ENCODE measurements around the gene CCDC73.

The CCDC73 gene

GRCh38 chr11:32794439-32794838, at the start of gene CCDC73:
Gene CCDC73 (minus strand): TSS chr11:32794662. CDS start chr11:32760243, 34,419 bp downstream.
- DNase-seq (ENCODE audit: low read depth): no peak
- no peak for TF ChIP-seq CTCF (IDR thresholded peaks at IDR 0.05; ENCODE audit: insufficient read depth, low read depth, low read length, missing control alignments)
- no peak within 1 kb of the TSS for H3K4me3 ChIP-seq (ENCODE audit: low read length)

GRCh38 chr11:32843544-32843943, 49.1 kb upstream of the CCDC73 start:
- no peak overlapping the region for H3K4me3 ChIP-seq (ENCODE audit: low read length)
- TF ChIP-seq CTCF (IDR thresholded peaks at IDR 0.05; ENCODE audit: insufficient read depth, low read depth, low read length, missing control alignments): no peak
- no peak for DNase-seq (ENCODE audit: low read depth)

GRCh38 chr11:32840587-32840986, 46.1 kb upstream of the CCDC73 start:
- no peak for TF ChIP-seq CTCF (IDR thresholded peaks at IDR 0.05; ENCODE audit: insufficient read depth, low read depth, low read length, missing control alignments)

GRCh38 chr11:32839308-32839707, 44.8 kb upstream of the CCDC73 start:
- TF ChIP-seq CTCF (IDR thresholded peaks at IDR 0.05; ENCODE audit: insufficient read depth, low read depth, low read length, missing control alignments): no peak
- peak; percentile 48 for DNase-seq (ENCODE audit: low read depth)
- peak overlapping the region; percentile 28 for H3K4me3 ChIP-seq (ENCODE audit: low read length)

More at GRCh38 chr11:32840587-32840986, 46.1 kb upstream of the CCDC73 start:
- no peak overlapping the region for H3K4me3 ChIP-seq (ENCODE audit: low read length)
- no peak for DNase-seq (ENCODE audit: low read depth)

DNA sequence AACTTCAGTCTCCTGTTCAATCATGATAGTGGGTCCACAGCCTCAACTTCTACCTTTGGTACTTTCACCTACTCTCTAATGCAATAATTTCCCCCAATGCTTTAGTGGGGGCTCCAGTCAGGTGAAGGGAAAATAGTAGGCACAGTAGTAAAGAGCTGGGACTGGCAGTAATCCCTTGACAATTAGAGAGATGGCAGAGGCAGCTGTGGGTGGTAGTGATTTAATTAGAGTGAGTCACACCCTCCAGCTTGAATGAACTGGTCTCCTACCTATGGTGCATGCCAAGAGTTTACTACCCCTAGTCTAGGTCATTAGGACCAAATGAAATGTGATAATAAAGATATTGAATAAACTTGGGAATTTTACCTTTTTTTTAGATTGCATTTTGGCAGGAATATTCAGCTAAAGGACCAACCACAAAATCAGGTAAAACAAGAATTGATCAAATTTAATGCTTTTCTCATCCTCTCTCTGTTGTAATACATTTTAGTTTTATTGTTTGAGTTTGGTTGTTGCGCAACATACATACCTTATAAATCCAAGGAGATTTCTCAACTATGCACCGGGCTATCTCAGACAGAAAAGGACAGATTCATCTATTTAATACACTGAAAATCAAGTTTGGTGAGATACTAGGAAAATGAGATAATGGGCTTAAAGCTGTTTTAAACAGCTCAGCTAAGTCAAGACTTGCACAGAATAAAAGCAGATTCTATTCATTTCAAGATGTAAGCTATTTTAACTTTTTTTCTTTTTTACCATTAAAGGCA, 44.2 kb upstream of the CCDC73 start:
- DNase-seq (ENCODE audit: low read depth): peak; percentile 94
- TF ChIP-seq CTCF (IDR thresholded peaks at IDR 0.05; ENCODE audit: insufficient read depth, low read depth, low read length, missing control alignments): no peak

DNA sequence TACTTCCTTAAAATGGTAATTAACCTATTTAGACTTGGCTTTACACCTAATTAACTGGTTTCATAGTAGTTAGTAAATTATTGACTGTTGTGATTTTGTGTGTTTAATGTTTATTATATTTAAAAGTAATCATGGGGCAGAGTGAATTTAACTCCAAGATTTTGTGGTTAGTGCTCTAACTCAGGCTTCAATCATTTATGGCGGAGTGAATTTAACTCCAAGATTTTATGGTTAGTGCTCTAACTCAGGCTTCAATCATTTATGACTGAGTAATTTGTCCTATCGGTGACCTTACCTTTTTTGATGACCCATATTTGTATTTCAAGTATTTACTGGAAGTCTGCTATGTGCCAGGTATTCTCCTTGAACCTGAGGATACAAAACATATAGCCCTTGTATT, 42.5 kb upstream of the CCDC73 start:
- TF ChIP-seq CTCF (IDR thresholded peaks at IDR 0.05; ENCODE audit: insufficient read depth, low read depth, low read length, missing control alignments): no peak
- no peak overlapping the region for H3K4me3 ChIP-seq (ENCODE audit: low read length)
- DNase-seq (ENCODE audit: low read depth): no peak

More for the DNA sequence above, 44.2 kb upstream of the CCDC73 start:
- peak overlapping the region; percentile 28 for H3K4me3 ChIP-seq (ENCODE audit: low read length)

GRCh38 chr11:32833921-32834320, 39.5 kb upstream of the CCDC73 start:
- no peak for TF ChIP-seq CTCF (IDR thresholded peaks at IDR 0.05; ENCODE audit: insufficient read depth, low read depth, low read length, missing control alignments)
- no peak for DNase-seq (ENCODE audit: low read depth)
- H3K4me3 ChIP-seq (ENCODE audit: low read length): no peak overlapping the region
